HG03460 (cell line): ENCODE results near the gene METTL9.
"Not testable (repeated sequence)": the region's sequence is repeated elsewhere in the genome, so short reads cannot be mapped to it uniquely, and the experiment has no call there.

Experiments
- ATAC-seq: cut with Tn5 transposase; IDR thresholded peaks from one replicate; pipeline ENCODE4 v1.9.1; 2021; ENCODE audit not compliant: unreplicated experiment

The METTL9 gene

DNA sequence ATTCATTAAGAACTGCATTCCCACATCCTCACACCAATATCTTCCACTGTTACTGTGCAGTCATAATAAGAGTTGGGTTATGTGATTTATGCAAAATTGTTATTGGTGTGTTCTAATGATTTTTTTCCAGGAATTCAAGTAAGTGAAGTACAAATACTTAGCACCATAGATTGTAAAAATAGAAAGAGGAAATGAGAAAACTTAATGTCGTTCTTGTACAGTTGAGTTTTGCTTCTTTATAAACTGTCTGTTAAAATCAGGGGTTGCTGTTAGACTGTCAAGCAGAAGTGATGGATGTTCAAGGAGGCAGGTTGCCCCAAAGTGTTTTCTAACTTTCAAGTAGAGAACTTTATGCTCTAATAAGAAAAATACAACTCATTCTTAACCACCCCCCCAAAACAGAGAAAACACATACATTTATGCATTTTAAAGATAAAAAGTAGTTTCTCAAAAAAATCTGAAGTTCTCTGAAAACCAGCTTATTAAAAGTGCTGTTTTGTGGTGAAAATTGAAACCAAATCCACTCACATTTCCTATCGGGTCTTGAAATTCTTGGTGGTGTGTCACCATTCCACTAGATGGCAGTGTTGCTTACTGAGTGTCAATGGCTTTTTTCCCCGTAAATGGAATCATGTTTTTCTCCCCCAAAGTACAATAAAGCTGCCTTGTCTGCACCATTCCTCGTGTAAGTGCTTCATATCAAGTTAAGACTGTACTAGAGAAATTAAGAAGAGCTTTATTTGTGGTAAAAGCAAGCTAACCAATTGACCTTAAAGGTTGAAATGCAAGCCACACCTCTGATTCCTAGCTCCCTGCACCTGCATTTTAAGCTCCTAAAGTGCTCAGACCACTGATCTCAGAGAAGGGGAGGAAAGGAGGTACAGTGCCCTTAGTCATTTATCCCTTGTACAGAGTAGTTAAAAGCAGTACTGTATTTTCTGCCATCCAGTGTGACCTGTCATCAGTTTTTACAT, 57.7 kb downstream of the METTL9 start:
- ATAC-seq, result no peak

DNA sequence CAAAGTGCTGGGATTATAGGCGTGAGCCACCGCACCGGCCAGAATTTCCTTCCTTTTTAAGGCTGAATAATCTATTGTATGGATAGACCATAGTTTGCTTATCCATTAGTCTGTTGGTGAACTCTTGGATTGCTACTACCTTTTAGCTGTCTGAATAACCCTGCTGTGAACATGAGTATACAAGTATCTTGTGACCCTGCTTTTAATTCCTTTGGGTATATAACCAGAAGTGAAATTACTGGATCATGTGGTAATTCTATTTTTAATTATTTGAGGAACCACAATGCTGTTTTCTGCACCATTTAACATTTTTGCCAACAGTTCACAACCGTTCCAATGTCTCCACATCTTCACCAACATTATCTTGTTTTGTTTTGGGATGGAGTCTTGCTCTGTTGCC, 59.7 kb downstream of the METTL9 start:
- ATAC-seq, result no peak

DNA sequence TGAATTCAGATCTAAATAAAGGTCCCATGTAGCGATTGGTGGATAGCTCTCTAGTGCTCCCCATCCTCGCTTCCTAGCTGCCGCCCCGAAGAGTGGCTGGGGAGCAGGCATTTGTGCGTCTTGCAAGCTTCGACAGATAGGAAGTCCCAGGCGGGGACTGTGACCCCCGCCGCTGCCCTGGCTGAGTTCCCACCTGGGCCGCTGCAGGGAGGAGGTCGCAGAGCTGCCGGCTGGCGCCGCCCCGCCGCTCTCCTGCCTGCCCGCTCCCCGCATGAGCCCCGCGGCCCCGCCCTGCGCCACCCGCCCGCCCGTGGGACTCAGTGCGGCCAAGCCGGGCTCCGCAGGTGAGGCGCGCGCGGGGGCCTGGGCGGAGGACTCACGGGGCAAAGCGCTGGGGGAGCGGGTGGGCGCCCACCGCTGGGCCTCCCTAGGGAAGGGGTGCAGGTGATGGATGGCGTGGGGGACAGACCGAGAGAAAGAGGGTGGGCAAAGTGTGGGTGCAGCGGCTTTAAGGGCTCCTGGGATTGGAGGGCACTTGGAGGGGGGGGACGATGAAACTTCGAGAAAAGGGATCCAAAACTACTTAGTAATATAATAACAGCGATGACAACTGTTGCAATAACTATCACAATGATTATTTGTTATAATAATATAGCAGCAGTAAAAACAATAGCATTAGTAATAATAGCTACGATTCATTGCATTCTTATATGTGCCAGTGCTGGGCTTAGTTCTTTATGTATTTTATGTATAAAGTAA, 64.7 kb downstream of the METTL9 start, which contains the start of gene OTOA:
TSS of gene OTOA (plus strand) at position 80 of the 759 bp plus-strand sequence. CDS start 14,547 bp downstream, outside the sequence.
- no peak for ATAC-seq

DNA sequence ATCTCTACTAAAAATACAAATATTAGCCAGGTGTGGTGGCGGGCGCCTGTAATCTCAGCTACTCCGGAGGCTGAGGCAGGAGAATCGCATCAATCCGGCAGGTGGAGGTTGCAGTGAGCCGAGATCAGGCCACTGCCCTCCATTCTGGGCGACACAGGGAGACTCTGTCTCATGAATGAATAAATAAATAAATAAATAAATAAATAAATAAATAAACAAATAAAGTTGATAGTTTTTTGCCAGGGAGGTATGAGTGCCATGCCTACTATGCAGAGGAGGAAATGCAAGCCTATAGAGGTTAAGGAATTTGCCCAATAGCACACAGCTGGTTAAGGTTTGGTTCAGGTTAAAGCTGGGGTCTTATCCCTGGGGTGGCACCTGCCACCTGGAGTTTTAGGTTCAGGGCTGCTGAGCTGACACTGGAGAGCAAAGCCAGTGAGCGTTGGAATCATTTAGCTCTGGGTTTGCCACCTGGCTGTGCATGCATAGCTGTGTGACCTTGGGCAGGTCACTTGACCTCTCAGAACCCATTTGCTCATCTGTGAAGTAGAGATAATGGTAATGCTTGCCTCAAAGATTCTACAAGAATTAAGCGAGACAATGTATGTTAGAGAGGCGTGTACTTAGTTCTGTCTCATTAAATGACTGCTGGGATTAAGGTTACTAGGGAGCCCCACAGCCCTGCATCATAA, 65.6 kb downstream of the METTL9 start:
- no peak for ATAC-seq

DNA sequence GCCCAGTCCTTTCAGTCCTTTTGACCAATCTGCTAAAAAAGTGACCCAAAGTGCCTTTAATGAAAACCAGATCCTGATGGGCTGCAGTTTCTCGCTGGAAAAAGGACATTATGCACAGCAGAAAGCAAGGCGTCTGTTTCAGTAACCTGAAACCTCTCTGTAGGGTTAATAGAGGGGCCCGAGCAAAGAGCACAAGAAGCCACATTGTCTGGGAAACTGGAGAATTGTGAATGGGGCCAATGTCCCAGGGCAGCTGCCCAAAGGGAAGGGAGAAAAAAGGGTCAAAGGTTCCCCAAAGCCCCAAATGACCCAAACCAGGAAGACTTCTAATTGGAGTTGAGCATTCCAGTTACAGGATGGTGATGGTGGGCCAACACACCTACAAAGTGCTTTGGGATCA, 67.4 kb downstream of the METTL9 start:
- ATAC-seq, result no peak

DNA sequence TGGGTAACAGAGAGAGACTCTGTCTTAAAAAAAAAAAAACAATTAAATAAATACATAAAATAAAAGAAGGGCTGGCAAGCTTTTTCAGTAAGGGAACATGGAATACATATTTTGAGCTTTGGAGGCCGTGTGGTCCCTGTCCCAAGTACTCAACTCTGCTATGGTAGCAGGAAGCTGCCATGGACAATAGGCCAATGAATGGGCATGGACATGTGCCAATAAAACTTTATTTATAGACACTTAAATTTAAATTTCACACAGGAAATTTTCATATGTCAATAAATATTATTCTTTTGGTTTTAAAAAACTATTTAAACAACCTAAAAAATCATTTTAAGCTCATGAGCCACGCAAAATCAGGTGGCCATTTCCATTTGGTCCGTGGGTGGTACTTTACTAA, 68.2 kb downstream of the METTL9 start:
- no peak for ATAC-seq

DNA sequence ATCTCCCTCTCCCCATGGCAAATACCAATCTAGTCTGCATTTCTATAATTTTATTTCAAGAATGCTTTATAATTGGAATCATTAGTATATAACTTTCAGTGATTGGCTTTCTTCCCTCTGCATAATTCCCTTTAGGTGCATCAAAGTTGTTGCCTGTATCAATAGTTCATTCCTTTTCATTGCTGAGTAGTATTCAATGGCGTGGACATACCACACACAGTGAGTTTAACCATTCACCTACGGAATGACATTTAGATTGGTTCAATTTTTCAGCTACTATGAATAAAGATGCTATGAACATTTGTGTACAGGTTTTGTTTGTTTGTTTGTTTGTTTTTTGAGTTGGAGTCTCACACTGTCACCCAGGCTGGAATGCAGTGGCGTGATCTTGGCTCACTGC, 74.1 kb downstream of the METTL9 start:
- no peak for ATAC-seq

DNA sequence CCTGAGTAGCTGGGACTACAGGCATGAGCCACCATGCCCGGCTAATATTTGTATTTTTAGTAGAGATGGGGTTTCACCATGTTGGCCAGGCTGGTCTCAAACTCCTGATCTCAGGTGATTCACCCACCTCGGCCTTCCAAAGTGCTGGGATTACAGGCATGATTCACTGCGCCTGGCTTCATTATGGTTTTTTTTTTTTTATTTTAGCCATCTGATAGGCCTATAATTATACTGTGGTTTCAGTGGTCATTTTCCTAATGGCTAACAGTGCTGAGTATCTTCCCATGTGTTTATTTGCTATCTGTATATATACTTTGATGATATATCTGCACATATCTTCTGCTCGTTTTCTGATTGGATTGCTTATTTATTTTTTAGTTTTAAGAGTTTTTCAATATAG, 75.1 kb downstream of the METTL9 start:
- ATAC-seq, result not testable (repeated sequence)

DNA sequence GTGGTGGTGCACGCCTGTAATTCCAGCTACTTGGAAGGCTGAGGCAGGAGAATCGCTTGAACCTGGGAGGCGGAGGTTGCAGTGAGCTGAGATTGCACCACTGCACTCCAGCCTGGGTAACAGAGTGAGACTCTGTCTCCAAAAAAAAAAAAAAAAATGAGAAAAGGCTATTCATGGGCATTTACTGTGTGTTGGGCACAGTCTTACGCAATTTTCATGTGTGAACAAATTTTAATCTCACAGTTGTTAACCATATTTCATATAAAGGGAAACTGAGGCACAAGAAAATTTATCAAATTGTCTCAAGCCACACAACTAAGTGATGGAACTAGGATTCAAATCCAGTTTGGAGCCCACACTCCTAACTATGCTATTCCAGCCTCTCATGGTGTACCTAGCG, 81.3 kb downstream of the METTL9 start:
- ATAC-seq, result not testable (repeated sequence)

DNA sequence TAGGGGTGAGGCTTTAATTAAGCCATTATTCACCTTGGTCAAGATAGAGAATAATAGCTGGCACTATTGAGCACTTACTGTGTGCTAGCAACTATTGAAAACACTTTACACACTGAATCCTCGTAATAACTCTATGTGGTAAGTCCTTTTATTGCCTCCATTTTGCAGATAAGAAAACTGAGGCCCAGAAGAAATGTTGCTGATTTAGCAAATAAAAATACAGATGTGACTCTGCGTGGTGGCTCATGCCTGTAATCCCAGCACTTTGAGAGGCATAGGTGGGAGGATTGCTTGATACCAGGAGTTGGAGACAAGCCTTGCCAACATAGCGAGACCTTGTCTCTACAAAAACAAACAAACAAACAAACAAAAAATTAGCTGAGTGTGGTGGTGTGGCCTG, 83.8 kb downstream of the METTL9 start:
- ATAC-seq, result no peak

DNA sequence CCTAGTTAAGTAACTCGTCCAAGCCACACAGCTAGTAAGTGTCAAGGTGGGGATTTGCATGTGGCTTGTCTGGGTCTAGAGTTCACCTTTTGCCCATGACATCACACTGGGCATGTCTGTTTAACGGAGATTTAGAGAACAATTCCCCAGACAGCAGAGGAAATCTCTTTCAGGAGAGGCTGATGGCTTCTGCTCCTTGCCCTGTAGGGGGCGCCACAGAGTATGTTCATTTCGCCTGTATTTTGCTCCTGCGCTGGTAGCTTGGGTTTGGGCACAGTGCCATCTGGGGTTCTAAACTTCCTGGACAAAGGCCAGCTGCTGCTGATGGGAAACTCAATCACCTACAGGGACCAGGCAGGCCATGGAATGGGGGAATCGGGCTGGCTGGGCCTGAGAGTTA, 84.8 kb downstream of the METTL9 start:
- ATAC-seq, result no peak

DNA sequence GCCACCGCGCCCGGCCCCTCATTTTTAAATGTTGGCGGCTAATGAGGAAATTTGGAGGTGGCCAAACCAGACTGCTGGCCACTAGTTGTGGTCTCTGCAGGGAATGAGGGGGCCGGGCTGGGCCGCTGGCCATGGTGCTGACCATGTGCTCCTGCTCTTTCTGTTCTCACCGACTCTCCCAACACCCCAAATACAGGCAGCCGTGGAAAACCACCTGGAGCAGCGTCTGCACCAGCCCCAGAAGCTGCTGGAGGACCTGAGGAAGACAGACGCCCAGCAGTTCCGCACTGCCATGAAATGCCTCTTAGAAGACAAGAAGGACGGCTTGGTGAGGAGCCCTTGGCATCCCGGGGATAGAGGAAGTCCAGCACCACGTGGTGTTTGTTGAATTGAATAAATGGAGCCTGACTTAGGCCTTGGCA, 85.7 kb downstream of the METTL9 start:
- no peak for ATAC-seq

DNA sequence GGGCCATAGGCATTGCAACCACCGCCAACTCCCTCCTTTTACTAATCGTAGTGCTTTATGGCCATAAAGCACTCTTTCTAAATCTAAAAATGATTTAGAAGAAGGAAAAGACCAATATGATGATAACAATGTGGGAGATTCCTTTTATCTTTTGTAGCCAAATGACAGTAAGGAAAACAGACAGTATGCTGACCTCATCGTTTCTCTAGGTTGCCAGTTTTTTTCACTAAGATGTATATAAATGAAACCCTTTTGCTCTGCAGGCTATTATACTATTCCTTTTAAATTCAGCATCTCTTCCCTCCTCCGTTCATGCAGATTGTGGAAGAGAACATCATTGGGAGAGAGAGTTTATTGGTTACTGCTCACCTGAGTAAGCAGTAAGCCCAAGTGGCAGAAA, 89.7 kb downstream of the METTL9 start:
- no peak for ATAC-seq

DNA sequence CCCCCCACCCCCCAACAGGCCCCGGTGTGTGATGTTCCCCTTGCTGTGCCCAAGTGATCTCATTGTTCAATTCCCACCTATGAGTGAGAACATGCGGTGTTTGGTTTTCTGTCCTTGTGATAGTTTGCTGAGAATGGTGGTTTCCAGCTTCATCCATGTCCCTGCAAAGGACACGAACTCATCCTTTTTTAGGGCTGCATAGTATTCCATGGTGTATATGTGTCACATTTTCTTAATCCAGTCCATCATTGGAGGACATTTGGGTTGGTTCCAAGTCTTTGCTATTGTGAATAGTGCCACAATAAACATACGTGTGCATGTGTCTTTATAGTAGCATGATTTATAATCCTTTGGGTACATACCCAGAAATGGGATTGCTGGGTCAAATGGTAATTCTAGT, 91.6 kb downstream of the METTL9 start:
- ATAC-seq, result not testable (repeated sequence)

DNA sequence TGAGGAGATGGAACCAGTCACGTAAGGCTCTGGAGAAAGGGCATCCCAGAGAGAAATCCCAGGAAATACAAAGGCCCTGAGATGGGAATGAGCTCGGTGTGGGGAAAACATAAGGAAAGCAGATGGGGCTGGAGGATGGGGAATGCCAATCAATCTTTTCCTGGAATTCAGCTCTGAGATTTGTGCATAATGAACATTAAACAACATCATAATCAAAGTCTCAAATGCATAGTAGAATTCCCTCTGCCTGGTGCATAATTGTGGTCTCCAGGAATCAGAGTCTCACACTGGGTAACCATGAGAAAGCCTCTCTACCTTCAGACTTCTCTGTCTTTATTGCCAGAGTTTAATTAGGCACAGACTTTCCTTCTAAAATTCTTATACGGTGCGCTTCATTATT, 95.2 kb downstream of the METTL9 start:
- ATAC-seq, result no peak

DNA sequence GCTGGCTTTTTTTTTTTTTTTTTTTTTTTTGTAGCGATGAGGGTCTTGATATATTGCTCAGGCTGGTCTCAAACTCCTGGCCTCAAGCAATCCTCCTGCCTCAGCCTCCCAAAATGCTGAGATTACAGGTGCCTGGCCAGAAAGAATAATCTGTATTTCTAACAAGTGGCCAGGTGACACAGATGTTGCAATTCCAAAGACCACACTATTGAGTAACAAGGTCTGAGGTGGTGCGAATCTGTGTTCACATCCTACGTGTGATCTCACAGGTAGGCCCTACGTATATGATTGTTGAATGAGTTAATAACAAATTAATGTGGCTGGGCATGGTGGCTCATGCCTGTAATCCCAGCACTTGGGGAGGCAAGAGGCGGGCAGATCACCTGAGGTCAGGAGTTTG, 97.7 kb downstream of the METTL9 start:
- no peak for ATAC-seq

DNA sequence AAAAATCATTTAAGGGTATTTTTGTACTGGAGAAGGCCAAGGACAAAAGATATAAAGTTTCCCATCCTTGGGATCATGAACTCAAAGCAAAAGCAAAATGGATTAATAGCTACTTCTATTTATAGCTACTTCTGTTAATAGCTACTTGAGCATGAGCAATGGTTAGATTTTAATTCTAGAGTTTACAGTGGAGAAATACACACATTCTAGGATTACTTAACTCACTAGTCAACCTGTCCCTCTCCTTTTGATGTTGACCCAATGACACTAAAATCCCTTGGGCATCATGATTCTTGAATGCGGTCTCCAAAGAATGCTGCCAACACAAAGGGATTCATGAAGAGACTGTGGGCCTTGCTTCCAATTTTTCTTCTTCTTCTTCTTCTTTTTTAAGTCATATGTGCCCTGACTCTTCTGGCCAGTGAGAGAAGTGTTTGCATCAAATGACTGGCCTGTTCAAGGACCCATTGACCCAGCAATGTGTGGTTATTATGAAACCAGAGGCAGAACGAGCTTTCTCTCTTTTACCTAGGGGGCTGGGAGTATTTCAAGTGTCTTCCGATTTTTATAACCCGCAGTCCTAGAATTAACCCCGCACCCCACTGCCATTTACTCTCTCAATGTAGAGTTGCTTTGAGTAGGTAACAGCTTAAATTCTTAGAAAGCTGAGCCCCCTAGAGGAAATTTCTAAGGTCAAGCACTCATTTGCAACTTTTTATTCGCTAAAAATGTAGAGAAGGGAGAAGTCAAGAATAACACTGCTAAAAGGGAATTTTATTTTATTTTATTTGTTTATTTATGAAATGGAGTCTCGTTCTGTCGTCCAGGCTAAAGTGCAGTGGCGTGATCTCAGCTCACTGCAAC, 99.0 kb downstream of the METTL9 start:
- no peak for ATAC-seq

DNA sequence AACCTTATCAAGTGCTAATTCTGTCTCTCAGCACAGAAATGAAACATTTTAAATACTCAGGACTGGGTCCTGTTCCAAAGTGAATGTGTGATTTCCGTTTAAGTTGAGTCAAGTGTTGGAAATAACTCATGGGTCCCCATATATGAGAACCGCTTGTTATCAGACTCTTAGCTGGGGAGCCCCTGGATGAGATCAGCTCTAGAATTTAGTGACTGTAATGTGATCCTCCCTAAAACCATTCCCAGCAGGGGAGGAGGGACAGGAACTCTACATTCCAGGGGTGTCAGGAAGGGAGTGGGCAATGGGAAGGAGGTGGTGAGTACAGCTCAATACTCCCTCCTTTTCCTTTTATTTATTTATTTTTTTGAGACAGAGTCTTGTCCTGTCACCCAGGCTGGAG, 101.9 kb downstream of the METTL9 start:
- no peak for ATAC-seq

DNA sequence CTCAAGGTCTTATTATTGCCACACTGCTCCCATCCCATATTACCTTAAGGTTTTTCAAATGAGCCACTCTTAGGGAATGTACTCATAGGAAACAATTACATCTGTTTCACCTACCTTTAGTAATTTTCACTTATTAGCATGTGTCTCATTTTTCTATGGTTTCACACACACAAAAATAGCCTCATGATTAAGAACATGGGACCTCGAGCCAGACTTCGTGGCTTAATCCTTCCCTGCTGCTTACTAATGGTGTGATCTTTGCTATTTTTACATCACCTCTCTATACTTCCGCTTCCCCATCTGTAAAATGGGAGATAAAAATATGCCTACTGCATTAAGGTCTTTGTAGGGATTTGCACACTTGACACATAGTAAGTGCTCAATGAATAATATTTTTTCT, 102.9 kb downstream of the METTL9 start:
- no peak for ATAC-seq

DNA sequence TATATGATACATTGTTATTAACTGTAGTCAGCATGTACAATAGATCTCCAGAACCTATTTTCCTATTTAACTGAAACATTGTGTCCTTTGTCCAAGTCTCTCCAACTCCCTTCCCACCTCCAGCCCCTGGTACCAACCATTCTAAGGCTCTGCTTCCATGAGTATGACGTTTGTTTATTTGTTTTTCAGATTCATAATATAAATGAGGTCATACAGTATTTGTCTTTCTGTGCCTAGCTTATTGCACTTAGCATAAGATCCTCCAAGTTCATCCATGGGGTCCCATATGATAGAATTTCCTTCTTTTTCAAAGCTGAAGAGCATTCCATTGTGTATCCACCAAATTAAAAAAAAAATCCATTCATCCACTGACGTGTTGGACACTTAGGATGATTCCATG, 103.8 kb downstream of the METTL9 start:
- no peak for ATAC-seq
